ENCODE data around the gene RAPGEF4. TPM values are rescaled to one million over a fixed set of nuclear protein-coding genes. Genes with fewer than 3 reads are reported as not detected.

The RAPGEF4 gene
- 0.20 to 0.29 TPM (median 0.23 TPM) in 5 replicates for total RNA-seq (2022; extraction: Qiagen RNA extraction)

GRCh38 chr2:172735582-172736423, at the start of gene RAPGEF4:
RAPGEF4 (plus strand) TSS chr2:172735845; CDS start chr2:172735984, 139 bp downstream.

GRCh38 chr2:173075781-173076580, 340.3 kb downstream of the RAPGEF4 start, which contains the start of gene MAP3K20:
MAP3K20 (plus strand) TSS chr2:173075846; CDS start chr2:173091032, 15,186 bp downstream.

Other genes with a start within 250 kb of the RAPGEF4 start
- gene PDK1, start 179.8 kb upstream of the RAPGEF4 start, total RNA-seq (2022; extraction: Qiagen RNA extraction): 3.4 to 4.1 TPM (median 3.7 TPM) in 5 replicates

All from A549 treated with Mapracorat at 1 μM for 4 hours (cell line).